H9 (cell line): ENCODE results near the gene GABRD. TPM values are rescaled to one million over a fixed set of nuclear protein-coding genes. Genes with fewer than 3 reads are reported as not detected.
A peak's percentile ranks its signal among the peaks of the same experiment; 100 is the strongest.

Experiments
- DNase-seq: peaks from one replicate; pipeline ENCODE4 v3.0.0-alpha.2; 2017
- H2AFZ ChIP-seq: one replicate; pipeline ENCODE4 v1.6.1; 2013; ENCODE audit warnings: mild to moderate bottlenecking, low read length, control low read depth, moderate library complexity
- H2AK5ac ChIP-seq: 2 replicates; pipeline ENCODE4 v1.6.1; 2013; ENCODE audit warnings: low read length, control low read depth, mixed read lengths; ENCODE audit not compliant: insufficient read length
- H2BK120ac ChIP-seq: one replicate; pipeline ENCODE4 v1.6.1; 2013; ENCODE audit warnings: low read depth, mild to moderate bottlenecking, low read length, control low read depth, inconsistent platforms; ENCODE audit not compliant: poor library complexity, severe bottlenecking
- H2BK12ac ChIP-seq: 2 replicates; pipeline ENCODE4 v1.6.1; 2013; ENCODE audit warnings: low read length, control low read depth, mixed read lengths, low read depth; ENCODE audit not compliant: insufficient read length
- H2BK15ac ChIP-seq: 2 replicates; pipeline ENCODE4 v1.6.1; 2013; ENCODE audit warnings: low read depth, low read length, control low read depth
- H2BK20ac ChIP-seq: one replicate; pipeline ENCODE4 v1.6.1; 2013; ENCODE audit warnings: low read depth, mild to moderate bottlenecking, low read length, control low read depth, inconsistent platforms; ENCODE audit not compliant: poor library complexity, severe bottlenecking
- H2BK5ac ChIP-seq: 2 replicates; pipeline ENCODE4 v1.6.1; 2013; ENCODE audit warnings: low read length, control low read depth, mixed read lengths; ENCODE audit not compliant: insufficient read length
- H3K14ac ChIP-seq: 2 replicates; pipeline ENCODE4 v1.6.1; 2013; ENCODE audit warnings: low read length, control low read depth; ENCODE audit not compliant: insufficient read depth
- H3K18ac ChIP-seq: 2 replicates; pipeline ENCODE4 v1.6.1; 2013; ENCODE audit warnings: low read depth, mild to moderate bottlenecking, mixed read lengths, low read length, control low read depth; ENCODE audit not compliant: insufficient read length
- H3K23ac ChIP-seq: 2 replicates; pipeline ENCODE4 v1.6.1; 2013; ENCODE audit warnings: low read length, control low read depth, mixed read lengths, low read depth; ENCODE audit not compliant: insufficient read length
- H3K23me2 ChIP-seq: 2 replicates; pipeline ENCODE4 v1.6.1; 2013; ENCODE audit warnings: low read depth, mild to moderate bottlenecking, mixed read lengths, low read length, control low read depth; ENCODE audit not compliant: insufficient read length, poor library complexity, severe bottlenecking
- H3K27ac ChIP-seq: 2 replicates; pipeline ENCODE4 v1.5.1; 2013; ENCODE audit warnings: low read length, control low read depth, mixed read lengths, low read depth; ENCODE audit not compliant: insufficient read length
- H3K27me3 ChIP-seq: 2 replicates; pipeline ENCODE4 v1.6.1; 2013; ENCODE audit warnings: low read length, control low read depth, inconsistent platforms; ENCODE audit not compliant: insufficient read depth
- H3K4ac ChIP-seq: 2 replicates; pipeline ENCODE4 v1.6.1; 2013; ENCODE audit warnings: low read depth, mild to moderate bottlenecking, control low read depth, inconsistent platforms, low read length, moderate library complexity
- H3K4me1 ChIP-seq: 2 replicates; pipeline ENCODE4 v1.6.1; 2013; ENCODE audit warnings: low read length, control low read depth, inconsistent platforms; ENCODE audit not compliant: insufficient read depth
- H3K4me2 ChIP-seq: 2 replicates; pipeline ENCODE4 v1.6.1; 2013; ENCODE audit warnings: low read length, control low read depth, mixed read lengths; ENCODE audit not compliant: insufficient read length, insufficient read depth
- H3K56ac ChIP-seq: 2 replicates; pipeline ENCODE4 v1.6.1; 2013; ENCODE audit warnings: low read depth, mild to moderate bottlenecking, mixed read lengths, low read length, control low read depth; ENCODE audit not compliant: insufficient read length
- H3K79me1 ChIP-seq: 2 replicates; pipeline ENCODE4 v1.6.1; 2013; ENCODE audit warnings: low read depth, mild to moderate bottlenecking, moderate library complexity, low read length, control low read depth, inconsistent platforms; ENCODE audit not compliant: insufficient read depth, poor library complexity, severe bottlenecking
- H3K79me2 ChIP-seq: 2 replicates; pipeline ENCODE4 v1.6.1; 2013; ENCODE audit warnings: low read length, control low read depth, inconsistent platforms; ENCODE audit not compliant: insufficient read depth
- H3K9ac ChIP-seq: 2 replicates; pipeline ENCODE4 v1.6.1; 2013; ENCODE audit warnings: low read length, control low read depth, mixed read lengths; ENCODE audit not compliant: insufficient read length; ENCODE audit errors: extremely low read depth
- H3K9me3 ChIP-seq: one replicate; pipeline ENCODE4 v1.6.1; 2013; ENCODE audit warnings: low read depth, low read length, inconsistent platforms; ENCODE audit not compliant: control insufficient read depth
- H3T11ph ChIP-seq: one replicate; pipeline ENCODE4 v1.6.1; 2013; ENCODE audit warnings: mild to moderate bottlenecking, low read length, control low read depth, inconsistent platforms
- H4K20me1 ChIP-seq: one replicate; pipeline ENCODE4 v1.6.1; 2013; ENCODE audit not compliant: control insufficient read depth, insufficient read length, insufficient read depth
- H4K5ac ChIP-seq: 2 replicates; pipeline ENCODE4 v1.6.1; 2013; ENCODE audit warnings: low read depth, mild to moderate bottlenecking, mixed read lengths, low read length, control low read depth; ENCODE audit not compliant: insufficient read length
- H4K8ac ChIP-seq: replicated peaks from 2 replicates; pipeline ENCODE4 v1.6.1; 2013; ENCODE audit warnings: low read length, control low read depth, mixed read lengths, low read depth; ENCODE audit not compliant: insufficient read length
- H4K91ac ChIP-seq: 2 replicates; pipeline ENCODE4 v1.6.1; 2013; ENCODE audit warnings: low read depth, mild to moderate bottlenecking, moderate library complexity, mixed read lengths, low read length, control low read depth; ENCODE audit not compliant: insufficient read length
- H3K27ac Mint-ChIP-seq, 3 experiments: 2 replicates in 2 of 3; 3 replicates in 1 of 3; pipeline ENCODE4 v1.8.0; 2020 to 2021; ENCODE audit warnings: mixed read lengths in 3 of 3, mild to moderate bottlenecking in 1 of 3, moderate library complexity in 1 of 3
- H3K27me3 Mint-ChIP-seq: 2 replicates; pipeline ENCODE4 v1.8.0; 2021; ENCODE audit warnings: low read depth, mild to moderate bottlenecking, moderate library complexity, mixed read lengths
- H3K36me3 Mint-ChIP-seq, 3 experiments: 2 replicates in 2 of 3; 3 replicates in 1 of 3; pipeline ENCODE4 v1.8.0; 2020 to 2021; ENCODE audit warnings: low read depth in 3 of 3, mixed read lengths in 3 of 3; ENCODE audit not compliant: insufficient read depth in 1 of 3
- H3K4me1 Mint-ChIP-seq, 2 experiments: 2 replicates each; pipeline ENCODE4 v1.8.0; 2020; ENCODE audit warnings: mixed read lengths in 2 of 2
- H3K4me3 Mint-ChIP-seq, 2 experiments: 2 replicates in 1 of 2; 3 replicates in 1 of 2; pipeline ENCODE4 v1.8.0; 2020 to 2021; ENCODE audit warnings: mild to moderate bottlenecking in 2 of 2, mixed read lengths in 2 of 2, moderate library complexity in 1 of 2
- H3K9me3 Mint-ChIP-seq, 2 experiments: 2 replicates in 1 of 2; 3 replicates in 1 of 2; pipeline ENCODE4 v1.8.0; 2020; ENCODE audit warnings: mild to moderate bottlenecking in 2 of 2, mixed read lengths in 2 of 2, moderate library complexity in 1 of 2
- CTCF ChIP-seq: fragments of 200-600 bp; sonication (generic); conservative IDR thresholded peaks from 3 replicates; pipeline ENCODE4 v1.8.0; 2021; ENCODE audit warnings: antibody characterized with exemption, mild to moderate bottlenecking
- WGBS: extraction: QIAGEN DNeasy Blood & Tissue Kit; methylation state at CpG from one replicate; pipeline ENCODE4 v1.1.7; 2013; ENCODE audit warnings: missing lambda C conversion rate, low lambda C conversion rate, mixed read lengths; ENCODE audit not compliant: insufficient read length; ENCODE audit errors: extremely low coverage; 5-methylcytosine and 5-hydroxymethylcytosine counted together
- total RNA-seq: library from RNA; stranded (reverse); gene quantifications from 2 replicates; pipeline ENCODE4 v1.2.1, GENCODE V29; 2021

GABRD gene
- total RNA-seq, 1 experiment from 2014 or later: 0.59 TPM

GRCh38 chr1:2072109-2072806 lies 53.1 kb downstream of the GABRD start:
- no CpG with 5 or more reads among the region's 25 CpGs for WGBS
- Mint-ChIP-seq H3K4me1 (peaks cover 2 to 13% of the 10 kb centered on the region in 2 experiments; a peak in 2 of 4 replicates), H3K9me3 (peaks cover 2 to 6% of the 10 kb centered on the region in 2 experiments; a peak in 4 of 5 replicates), H3K27ac (peak overlapping the region in 2 of 3 experiments; percentile 84 to 90; a peak in 6 of 7 replicates), H3K27me3 (no peaks in the 10 kb centered on the region), H3K36me3 (peaks cover 11 to 24% (median 18%) of the 10 kb centered on the region in 3 experiments), H3K4me3 (no peak overlapping the region)
- DNase-seq: no peak
- Histone ChIP-seq H4K8ac (no peak overlapping the region), H4K20me1 (no peaks in the 10 kb centered on the region), H2BK120ac (no peak overlapping the region), H3K4me1 (no peaks in the 10 kb centered on the region), H3K14ac (no peak overlapping the region), H3K79me1 (no peaks in the 10 kb centered on the region), H3K18ac (no peak overlapping the region), H2AK5ac (no peak overlapping the region), H3K27ac (no peak overlapping the region), H2BK20ac (no peak overlapping the region), H3K27me3 (no peaks in the 10 kb centered on the region), H3K4ac (no peak overlapping the region), H3T11ph (no peak overlapping the region), H3K23me2 (no peaks in the 10 kb centered on the region), H2BK15ac (no peak overlapping the region), H3K9ac (no peak overlapping the region), H2AFZ (no peak overlapping the region), H2BK5ac (no peak overlapping the region), H4K5ac (no peak overlapping the region), H3K23ac (no peak overlapping the region), H3K4me2 (no peak overlapping the region), H2BK12ac (no peak overlapping the region), H3K56ac (no peak overlapping the region), H4K91ac (no peak overlapping the region), H3K9me3 (no peaks in the 10 kb centered on the region), H3K79me2 (peaks cover 1% of the 10 kb centered on the region; the same call in 1 of the 2 replicates)
- TF ChIP-seq CTCF: no peak
